Measurements from ENCODE around the gene ABCG4. TPM values are rescaled to one million over a fixed set of nuclear protein-coding genes. Genes with fewer than 3 reads are reported as not detected.

ABCG4 gene
- total and polyA plus RNA-seq, 12 donors, result 0.08 to 1.1 (median 0.29) TPM; not detected in 1

DNA sequence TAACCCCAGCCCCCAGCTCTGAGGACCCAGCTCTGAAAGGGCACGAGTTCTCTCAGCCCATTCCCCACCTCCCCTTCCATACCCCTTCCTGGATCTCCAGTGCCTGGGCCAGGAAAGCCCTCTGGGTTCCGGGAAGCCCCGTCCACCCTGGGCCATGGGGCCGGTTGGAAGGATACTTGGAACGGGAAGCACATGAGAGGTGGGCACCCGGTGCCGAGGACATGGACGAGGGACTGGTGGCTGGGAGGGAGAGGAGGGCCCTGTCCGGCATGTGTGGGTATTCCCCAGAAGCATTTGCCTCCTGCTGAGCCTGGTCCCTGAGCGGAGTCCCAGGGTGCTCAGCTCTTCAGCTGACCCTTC is 32.6 kb upstream of the ABCG4 start:
- no peak for DNase-seq
- peaks cover 0 to 39% of the 10 kb centered on the region in 2 donors for H3K36me3 ChIP-seq (replicated peaks in 1 of 2)
- TF ChIP-seq POLR2A (IDR thresholded peaks at IDR 0.05), result no peak
- TF ChIP-seq, protein P1, sequence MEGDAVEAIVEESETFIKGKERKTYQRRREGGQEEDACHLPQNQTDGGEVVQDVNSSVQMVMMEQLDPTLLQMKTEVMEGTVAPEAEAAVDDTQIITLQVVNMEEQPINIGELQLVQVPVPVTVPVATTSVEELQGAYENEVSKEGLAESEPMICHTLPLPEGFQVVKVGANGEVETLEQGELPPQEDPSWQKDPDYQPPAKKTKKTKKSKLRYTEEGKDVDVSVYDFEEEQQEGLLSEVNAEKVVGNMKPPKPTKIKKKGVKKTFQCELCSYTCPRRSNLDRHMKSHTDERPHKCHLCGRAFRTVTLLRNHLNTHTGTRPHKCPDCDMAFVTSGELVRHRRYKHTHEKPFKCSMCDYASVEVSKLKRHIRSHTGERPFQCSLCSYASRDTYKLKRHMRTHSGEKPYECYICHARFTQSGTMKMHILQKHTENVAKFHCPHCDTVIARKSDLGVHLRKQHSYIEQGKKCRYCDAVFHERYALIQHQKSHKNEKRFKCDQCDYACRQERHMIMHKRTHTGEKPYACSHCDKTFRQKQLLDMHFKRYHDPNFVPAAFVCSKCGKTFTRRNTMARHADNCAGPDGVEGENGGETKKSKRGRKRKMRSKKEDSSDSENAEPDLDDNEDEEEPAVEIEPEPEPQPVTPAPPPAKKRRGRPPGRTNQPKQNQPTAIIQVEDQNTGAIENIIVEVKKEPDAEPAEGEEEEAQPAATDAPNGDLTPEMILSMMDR (IDR thresholded peaks at IDR 0.05), result no peak
- H3K4me1 ChIP-seq (replicated peaks in 1 of 2), result peaks cover 0 to 12% of the 10 kb centered on the region in 2 donors
- H3K27ac ChIP-seq, result peak overlapping the region in 3 of 5 donors; percentile 28 to 76 (median 64)
- WGBS, 4 donors, result 71 to 88% (median 77%) methylated on average over 4 to 10 of the region's 10 CpGs
- no peaks in the 10 kb centered on the region for H3K27me3 ChIP-seq
- H3K9me3 ChIP-seq (replicated peaks in 1 of 3), result no peaks in the 10 kb centered on the region
- intact Hi-C loops (cut with DNase I), result no loop called here
- H3K4me3 ChIP-seq, result no peak overlapping the region

DNA sequence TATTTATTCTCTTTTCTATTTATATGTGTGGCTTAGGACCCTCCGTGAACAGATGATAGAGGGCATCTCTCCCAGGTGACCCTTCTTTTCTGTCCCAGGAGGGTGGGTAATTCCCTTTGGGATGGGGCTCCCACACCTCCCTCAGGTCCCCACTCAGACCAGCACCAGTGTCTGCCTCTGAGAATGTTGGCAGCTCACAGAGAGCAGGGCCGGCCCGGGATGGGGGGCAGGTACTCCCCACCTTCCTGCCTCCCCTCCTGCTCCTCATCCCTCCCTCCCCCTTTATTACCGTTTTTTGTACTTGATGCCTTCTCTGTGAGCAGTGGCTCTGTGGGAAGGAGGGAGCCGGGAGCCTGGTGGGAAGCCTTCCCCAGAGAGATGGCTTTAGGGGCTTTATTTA is 32.3 kb upstream of the ABCG4 start:
- DNase-seq, result no peak
- Histone ChIP-seq H3K4me3 (no peak overlapping the region), H3K4me1 (replicated peaks in 1 of 2) (peaks cover 0 to 12% of the 10 kb centered on the region in 2 donors), H3K9me3 (replicated peaks in 1 of 3) (no peaks in the 10 kb centered on the region), H3K36me3 (replicated peaks in 1 of 2) (peaks cover 0 to 35% of the 10 kb centered on the region in 2 donors), H3K27me3 (no peaks in the 10 kb centered on the region), H3K27ac (peak overlapping the region in 3 of 5 donors; percentile 28 to 76 (median 64))
- TF ChIP-seq, protein P1 (IDR thresholded peaks at IDR 0.05), result no peak
- no peak for TF ChIP-seq POLR2A (IDR thresholded peaks at IDR 0.05)
- intact Hi-C loops (cut with DNase I), result no loop called here
- 74 to 78% (median 76%) methylated on average over 5 of the region's 5 CpGs for WGBS, 4 donors

DNA sequence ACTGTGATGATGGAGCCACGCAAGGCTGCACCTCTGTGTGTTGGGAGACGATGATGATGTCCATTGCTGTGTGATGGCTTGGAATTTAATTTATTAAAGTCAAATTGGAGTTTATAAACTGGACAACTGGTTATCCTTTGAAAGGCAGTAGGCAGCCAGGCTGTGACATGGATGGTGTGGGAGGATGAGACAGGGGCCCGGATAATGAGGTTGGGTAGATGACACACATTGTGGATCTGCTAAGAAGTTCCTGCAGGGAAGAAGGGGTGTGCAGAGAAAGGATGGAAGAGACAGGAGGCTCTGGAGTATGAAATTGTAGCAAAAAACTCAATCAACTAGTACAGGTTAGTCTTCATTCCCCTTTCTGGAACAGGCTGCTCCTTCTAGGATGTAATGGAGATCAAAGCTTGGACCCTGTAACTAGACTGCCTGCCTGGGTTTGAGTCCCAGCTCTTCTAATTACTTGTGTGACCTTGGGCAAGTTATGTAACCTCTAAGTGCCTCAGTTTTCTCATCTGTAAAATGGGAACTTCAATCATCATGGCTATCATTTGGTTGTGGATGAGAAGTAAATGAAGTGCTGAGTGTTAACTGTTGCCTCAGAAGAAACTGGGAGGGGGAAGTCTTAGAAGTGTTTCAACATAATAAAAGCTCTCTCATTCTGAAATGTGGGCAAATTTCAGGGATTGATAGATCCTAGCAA is 31.7 kb upstream of the ABCG4 start:
- Histone ChIP-seq H3K36me3 (replicated peaks in 1 of 2) (peaks cover 0 to 30% of the 10 kb centered on the region in 2 donors), H3K27ac (no peak overlapping the region), H3K9me3 (replicated peaks in 1 of 3) (no peaks in the 10 kb centered on the region), H3K27me3 (no peaks in the 10 kb centered on the region), H3K4me1 (replicated peaks in 1 of 2) (peaks cover under 1 to 14% of the 10 kb centered on the region in 2 donors), H3K4me3 (no peak overlapping the region)
- 89 to 95% (median 91%) methylated on average over 3 of the region's 3 CpGs for WGBS, 4 donors
- DNase-seq, result no peak
- intact Hi-C loops (cut with DNase I), result no loop called here
- TF ChIP-seq, protein P1 (IDR thresholded peaks at IDR 0.05), result no peak
- no peak for TF ChIP-seq POLR2A (IDR thresholded peaks at IDR 0.05)

DNA sequence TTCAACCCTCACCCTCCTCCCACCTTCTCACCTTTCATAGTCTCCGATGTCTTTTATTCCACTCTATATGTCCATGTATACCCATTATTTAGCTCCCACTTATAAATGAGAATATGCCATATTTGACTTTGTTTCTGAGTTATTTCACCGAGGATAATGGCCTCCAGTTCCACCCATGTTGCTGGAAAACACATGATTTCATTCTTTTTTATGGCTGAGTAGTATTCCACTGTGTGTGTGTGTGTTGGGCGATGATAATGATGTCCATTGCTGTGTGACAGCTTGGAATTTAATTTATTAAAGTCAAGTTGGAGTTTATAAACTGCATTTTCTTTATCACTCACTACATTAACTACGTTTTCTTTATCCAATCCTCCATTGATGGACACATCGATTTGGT is 30.6 kb upstream of the ABCG4 start:
- intact Hi-C loops (cut with DNase I), result no loop called here
- Histone ChIP-seq H3K4me3 (no peak overlapping the region), H3K27me3 (no peaks in the 10 kb centered on the region), H3K36me3 (replicated peaks in 1 of 2) (peaks cover 0 to 20% of the 10 kb centered on the region in 2 donors), H3K4me1 (replicated peaks in 1 of 2) (peaks cover 5 to 24% of the 10 kb centered on the region in 2 donors), H3K9me3 (replicated peaks in 1 of 3) (no peaks in the 10 kb centered on the region), H3K27ac (no peak overlapping the region)
- 95 to 97% (median 96%) methylated on average over 5 of the region's 5 CpGs for WGBS, 4 donors
- TF ChIP-seq POLR2A (IDR thresholded peaks at IDR 0.05), result no peak
- no peak for DNase-seq

DNA sequence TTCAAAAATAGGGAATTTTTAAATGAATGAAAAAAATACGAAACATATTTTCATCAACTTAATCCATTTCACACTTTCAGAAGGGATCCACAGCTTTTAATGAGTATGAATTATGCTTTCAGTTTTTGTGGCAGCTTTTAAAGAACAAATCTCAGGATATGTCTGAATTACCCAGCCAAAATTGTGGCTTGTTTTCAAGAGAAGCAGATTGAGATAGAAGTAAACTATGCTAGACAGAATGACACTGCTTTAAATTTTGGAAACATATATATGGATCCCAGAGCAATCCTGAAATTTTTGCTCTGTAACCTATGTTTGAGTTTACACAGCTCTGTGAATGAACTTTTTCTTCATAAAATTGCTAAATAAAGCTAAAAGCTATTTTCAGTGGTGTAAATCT is 29.9 kb upstream of the ABCG4 start:
- intact Hi-C loops (cut with DNase I), result no loop called here
- peaks cover 0 to 18% of the 10 kb centered on the region in 2 donors for H3K36me3 ChIP-seq (replicated peaks in 1 of 2)
- no peaks in the 10 kb centered on the region for H3K9me3 ChIP-seq (replicated peaks in 1 of 3)
- DNase-seq, result no peak
- 89 to 95% (median 92%) methylated on average over 1 of the region's 1 CpG for WGBS, 4 donors
- H3K27ac ChIP-seq, result no peak overlapping the region
- peaks cover 5 to 24% of the 10 kb centered on the region in 2 donors for H3K4me1 ChIP-seq (replicated peaks in 1 of 2)
- TF ChIP-seq, protein P1 (IDR thresholded peaks at IDR 0.05), result no peak
- no peak for TF ChIP-seq POLR2A (IDR thresholded peaks at IDR 0.05)
- H3K4me3 ChIP-seq, result no peak overlapping the region
- no peaks in the 10 kb centered on the region for H3K27me3 ChIP-seq

All from adrenal gland (tissue), 12 donors.